Suppressor macrophage treated with lipopolysaccharide for 4 hours (primary cell): ENCODE results near the gene TMEM120A.
A peak's percentile ranks its signal among the peaks of the same experiment; 100 is the strongest.

Experiments
- DNase-seq: peaks from one replicate; pipeline ENCODE4 v3.0.0-alpha.2; 2020

TMEM120A gene

GRCh38 chr7:75955331-75955955 lies 39.0 kb downstream of the TMEM120A start:
- DNase-seq: no peak

- DNase-seq: peak; percentile 81
Observed at GRCh38 chr7:75953931-75954330, 40.5 kb downstream of the TMEM120A start.

GRCh38 chr7:75953431-75953830 lies 41.0 kb downstream of the TMEM120A start:
- peak; percentile 9 for DNase-seq

- DNase-seq: peak; percentile 95
Observed at GRCh38 chr7:75951506-75951905, 42.9 kb downstream of the TMEM120A start.

- peak; percentile 47 for DNase-seq
Observed at GRCh38 chr7:75950111-75950681, 44.2 kb downstream of the TMEM120A start.

- DNase-seq: no peak
Observed at GRCh38 chr7:75948179-75948578, 46.2 kb downstream of the TMEM120A start.

GRCh38 chr7:75946207-75946855 lies 48.1 kb downstream of the TMEM120A start:
- no peak for DNase-seq

- DNase-seq: peak; percentile 47
Observed at GRCh38 chr7:75945297-75946168, 48.9 kb downstream of the TMEM120A start.

- no peak for DNase-seq
Observed at GRCh38 chr7:75944507-75944906, 49.9 kb downstream of the TMEM120A start.

GRCh38 chr7:75943864-75944263 lies 50.5 kb downstream of the TMEM120A start:
- DNase-seq: peak; percentile 41

- DNase-seq: no peak
Observed at GRCh38 chr7:75938921-75939320, 55.5 kb downstream of the TMEM120A start.

GRCh38 chr7:75937958-75938786 lies 56.2 kb downstream of the TMEM120A start:
- peak; percentile 93 for DNase-seq
